ENCODE results near the gene VIL1.

VIL1 gene

DNA sequence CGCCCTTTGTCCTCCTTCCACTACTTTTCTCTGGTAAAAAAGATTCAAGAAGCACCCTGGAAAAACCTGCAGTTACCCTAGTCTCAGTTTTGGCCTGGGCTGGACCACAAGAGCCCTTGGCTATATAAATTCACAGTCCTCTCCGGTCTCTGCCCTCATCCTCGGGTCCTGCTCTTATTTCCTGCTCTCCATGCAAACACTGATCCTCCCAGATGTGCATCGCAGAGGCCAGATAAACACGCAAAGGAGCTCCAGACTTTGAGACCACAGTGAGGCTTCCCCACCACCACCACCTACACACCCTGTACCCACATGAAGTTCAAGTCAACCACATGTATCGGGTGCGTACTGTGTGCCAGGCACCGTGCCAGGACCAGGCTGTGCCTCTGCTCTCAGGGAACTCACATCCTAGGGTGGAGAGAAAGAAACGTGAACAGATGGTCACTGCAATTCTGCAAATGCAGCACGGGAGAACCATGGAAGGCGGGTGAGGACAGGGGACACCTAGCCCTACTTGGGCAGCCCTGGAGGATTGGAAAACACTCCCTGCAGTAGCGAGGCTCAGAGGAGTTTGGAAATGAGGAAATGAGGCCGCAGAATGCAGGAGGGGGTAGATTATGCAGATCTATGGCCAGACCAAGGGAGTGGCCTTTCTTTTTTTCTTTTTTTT, 11.8 kb upstream of the VIL1 start:
- peak in 1 of 2 experiments; percentile 32 for DNase-seq

DNA sequence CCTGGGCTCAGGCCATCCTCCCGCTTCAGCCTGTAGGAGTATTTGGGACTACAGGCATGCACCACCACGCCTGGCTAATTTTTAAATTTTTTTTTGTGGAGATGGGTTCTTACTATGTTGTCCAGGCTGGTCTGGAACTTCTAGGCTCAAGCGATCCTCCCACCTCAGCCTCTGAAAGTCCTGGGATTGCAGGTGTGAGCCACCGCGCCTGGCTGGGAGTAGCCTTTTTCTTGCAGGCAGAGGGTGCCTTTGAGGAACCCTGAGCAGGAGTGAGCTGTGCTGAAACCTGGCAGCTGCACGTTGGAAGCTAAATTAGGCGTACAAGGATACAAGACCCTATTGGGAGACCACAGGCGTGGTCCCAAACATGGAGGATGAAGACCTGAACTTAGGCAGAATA, 11.2 kb upstream of the VIL1 start:
- no peak for DNase-seq

- no peak for DNase-seq
Measured at GRCh38 chr2:218418321-218418716, 604 bp upstream of the VIL1 start.

DNA sequence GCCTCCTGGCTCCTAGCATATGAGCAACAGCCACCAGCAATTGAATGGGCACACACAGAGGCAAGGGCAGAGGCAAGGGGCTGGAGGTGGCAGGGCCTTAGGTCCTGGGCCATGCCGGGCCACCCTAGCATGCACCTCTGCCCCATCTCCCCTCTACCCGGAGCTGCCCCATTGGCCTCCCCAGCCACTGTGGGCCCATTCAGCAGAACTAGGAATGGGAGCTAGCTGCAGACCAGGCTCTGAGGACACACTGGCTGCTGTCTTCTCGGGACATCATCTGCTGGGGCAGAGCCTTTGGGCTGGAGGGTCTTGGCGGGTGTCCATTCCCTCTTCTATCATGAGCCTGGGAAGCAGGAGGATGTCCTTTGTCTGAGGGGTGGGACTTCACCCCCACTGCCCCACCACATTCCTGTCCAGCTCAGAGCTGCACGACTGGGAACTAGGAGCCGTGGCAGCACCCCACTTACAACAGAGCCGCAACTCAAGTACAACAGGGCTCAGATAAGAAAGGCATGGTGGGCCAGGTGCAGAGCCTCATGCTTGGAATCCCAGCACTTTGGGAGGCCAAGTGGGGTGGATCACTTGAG, 800 bp downstream of the VIL1 start:
- no peak for DNase-seq

- DNase-seq = no peak
Measured at GRCh38 chr2:218421027-218421426, 2.1 kb downstream of the VIL1 start.

DNA sequence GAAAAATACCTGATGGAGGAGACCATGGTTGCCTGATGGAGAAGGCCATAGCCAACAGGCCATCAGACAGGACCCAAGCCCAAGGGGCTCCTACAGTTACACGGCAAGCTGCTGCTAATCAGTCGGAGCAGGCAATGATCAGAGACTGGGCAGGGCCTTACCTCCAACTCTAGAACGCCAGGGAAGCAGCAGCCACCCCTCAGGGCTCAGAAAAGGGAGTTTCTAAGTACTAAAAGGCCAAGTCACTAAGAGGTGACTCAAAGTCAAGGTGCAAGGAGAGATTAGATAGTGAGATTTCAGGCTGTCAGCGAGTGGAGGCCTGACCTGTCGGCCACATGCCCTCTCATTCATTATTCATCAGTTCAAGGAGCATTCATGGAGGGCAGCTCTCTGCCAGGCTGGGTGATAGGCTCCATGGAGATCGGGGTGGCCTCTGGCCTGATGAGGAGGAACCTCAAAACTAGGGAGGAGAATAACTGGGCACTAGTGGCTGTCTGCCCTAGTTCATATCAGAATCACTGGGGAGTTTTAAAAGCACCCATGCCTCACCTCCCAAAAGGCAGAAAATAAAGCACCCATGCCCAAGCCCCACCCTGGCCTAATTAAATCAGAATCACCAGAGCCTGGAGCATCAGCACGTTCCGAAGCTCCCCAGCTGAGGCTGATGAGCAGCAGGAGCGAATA, 3.6 kb downstream of the VIL1 start:
- no peak for DNase-seq

DNA sequence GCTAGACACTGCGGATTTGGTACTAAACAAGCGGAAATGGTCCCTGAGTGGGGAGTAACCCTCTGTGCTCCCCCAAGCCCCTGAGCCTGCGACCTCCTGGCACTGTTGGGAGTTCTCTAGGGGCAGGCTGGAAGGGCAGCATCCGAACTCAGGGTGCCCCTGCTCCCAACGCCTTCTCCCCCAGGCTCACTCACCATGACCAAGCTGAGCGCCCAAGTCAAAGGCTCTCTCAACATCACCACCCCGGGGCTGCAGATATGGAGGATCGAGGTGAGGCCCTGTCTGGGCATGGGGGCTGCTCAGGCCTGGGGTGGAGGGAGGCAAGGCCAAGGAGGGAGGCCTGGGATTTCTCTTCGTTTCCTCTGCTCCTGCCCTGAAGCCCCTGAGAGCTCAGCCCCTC, 4.7 kb downstream of the VIL1 start:
- DNase-seq = no peak

DNA sequence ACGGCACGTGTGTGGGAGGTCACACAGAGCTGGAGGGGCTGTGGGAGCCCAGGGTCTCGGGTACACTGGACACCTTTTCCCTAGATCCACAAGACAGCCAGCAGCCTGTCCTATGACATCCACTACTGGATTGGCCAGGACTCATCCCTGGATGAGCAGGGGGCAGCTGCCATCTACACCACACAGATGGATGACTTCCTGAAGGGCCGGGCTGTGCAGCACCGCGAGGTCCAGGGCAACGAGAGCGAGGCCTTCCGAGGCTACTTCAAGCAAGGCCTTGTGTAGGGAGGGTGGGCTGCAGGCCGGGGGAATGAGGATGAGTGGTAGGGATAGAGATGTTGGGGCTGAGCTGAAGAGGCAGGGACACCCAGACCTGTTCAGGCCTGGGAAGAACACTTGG, 6.6 kb downstream of the VIL1 start:
- no peak for DNase-seq

DNA sequence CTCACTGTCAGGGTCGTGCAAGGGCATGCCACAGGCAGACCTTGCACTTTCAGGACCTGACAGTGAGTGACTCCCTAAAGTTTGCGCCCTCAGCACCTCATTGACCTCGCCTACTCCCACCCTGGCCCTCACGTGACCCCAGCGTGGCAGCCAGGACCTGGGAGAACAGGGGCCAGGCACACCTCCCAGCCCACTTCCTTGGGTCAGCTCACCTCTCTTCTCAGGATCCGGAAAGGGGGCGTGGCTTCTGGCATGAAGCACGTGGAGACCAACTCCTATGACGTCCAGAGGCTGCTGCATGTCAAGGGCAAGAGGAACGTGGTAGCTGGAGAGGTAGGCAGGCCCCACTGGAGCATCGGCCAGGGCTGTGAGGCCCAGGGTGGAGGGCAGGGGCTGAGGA, 8.8 kb downstream of the VIL1 start:
- no peak for DNase-seq

DNA sequence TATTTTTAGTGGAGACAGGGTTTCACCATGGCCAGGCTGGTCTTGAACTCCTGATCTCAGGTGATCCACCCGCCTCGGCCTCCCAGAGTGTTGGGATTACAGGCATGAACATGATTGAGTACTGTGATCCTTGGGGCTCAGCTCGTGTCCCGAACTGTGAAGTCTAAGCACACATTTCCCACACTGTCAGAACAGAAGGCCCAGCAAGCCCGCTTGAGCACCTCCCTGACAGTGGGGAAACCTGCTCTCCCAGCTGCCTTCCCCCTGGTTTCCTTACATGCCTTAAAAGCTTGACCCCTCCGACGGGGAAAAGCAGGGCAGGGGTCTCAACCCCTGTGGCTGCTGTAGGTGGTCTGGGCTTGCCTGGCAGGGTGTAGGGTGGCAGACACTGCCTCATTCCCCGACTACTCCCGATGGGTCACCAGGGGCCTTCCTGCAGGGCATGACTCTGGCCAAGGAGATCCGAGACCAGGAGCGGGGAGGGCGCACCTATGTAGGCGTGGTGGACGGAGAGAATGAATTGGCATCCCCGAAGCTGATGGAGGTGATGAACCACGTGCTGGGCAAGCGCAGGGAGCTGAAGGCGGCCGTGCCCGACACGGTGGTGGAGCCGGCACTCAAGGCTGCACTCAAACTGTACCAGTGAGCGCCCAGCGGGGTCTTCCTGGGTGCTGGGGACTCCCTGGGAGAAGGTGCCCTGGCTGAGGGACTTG, 10.1 kb downstream of the VIL1 start:
- no peak for DNase-seq

DNA sequence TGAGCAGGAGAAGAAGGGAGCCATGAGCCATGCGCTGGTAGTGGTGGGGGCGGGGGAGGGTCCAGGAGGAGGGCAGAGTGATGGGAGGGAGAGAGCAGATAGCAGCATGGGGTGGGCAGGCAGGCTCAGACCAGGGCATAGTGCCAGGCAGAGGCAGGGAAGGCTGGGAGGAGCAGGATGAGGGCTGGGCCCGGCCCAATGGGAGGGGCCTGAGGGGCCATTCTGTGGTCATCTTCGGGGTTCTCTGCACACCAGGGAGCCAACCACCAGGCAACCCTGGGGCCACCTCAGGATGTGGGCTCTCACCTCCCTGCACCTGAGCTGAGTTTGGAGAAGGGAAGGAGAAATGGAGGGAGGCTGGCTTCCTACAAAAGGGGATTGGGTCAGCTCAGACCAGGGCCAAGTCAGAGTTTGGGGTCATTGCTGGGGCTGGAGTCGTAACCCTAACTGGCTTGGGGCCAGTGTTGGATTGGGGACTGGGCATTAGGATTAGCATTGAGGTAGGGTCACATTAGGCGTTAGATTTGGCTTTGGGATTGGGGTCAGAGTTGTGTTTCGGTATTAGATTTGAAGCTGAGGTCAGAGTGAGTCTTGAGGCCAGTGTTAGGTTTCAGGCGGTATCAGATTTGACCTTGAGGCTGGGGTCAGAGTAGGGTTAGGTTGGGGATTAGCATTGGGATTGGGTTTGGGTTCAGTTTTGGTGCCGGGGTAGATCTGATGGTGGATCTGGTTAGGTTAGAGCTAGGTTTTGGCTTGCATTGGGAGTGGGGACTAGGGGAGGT, 11.2 kb downstream of the VIL1 start:
- DNase-seq = no peak

- no peak for DNase-seq
Measured at GRCh38 chr2:218430721-218431120, 11.8 kb downstream of the VIL1 start.

- no peak for DNase-seq
Measured at GRCh38 chr2:218431878-218432277, 13.0 kb downstream of the VIL1 start.

DNA sequence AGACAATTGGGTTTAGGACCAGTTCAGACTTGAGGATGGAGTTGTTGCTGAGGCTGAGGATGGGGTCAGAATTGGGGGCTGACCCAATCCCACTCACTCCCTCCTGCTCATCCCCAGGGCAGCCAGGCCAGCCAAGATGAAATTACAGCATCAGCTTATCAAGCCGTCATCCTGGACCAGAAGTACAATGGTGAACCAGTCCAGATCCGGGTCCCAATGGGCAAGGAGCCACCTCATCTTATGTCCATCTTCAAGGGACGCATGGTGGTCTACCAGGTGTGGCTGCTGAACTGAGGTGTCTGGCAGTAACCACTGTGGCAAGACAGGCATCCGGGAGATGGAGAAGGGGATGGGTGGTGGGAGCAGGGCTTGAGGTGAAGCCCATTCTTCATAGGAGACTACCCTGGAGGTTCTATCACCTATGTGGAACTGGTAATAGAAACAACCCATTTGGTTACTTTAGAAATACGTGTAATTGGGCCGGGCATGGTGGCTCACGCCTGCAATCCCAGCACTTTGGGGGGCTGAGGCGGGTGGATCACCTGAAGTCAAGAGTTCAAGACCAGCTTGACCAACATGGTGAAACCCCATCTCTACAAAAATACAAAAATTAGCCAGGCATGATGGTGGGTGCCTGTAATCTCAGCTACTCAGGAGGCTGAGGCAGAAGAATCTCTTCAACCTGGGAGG, 13.9 kb downstream of the VIL1 start:
- no peak for DNase-seq

DNA sequence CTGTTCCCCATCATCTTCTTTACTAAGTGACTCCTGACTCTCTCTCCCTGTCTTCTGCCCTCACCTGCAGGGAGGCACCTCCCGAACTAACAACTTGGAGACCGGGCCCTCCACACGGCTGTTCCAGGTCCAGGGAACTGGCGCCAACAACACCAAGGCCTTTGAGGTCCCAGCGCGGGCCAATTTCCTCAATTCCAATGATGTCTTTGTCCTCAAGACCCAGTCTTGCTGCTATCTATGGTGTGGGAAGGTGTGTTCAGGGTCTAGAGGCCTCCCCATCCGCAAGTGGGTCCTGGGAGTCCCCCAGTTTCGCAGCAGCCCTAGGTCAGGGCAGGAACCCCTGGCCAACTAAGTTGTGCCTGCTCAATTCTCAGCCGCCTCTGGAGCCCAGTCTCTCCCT, 15.5 kb downstream of the VIL1 start:
- no peak for DNase-seq

- DNase-seq = no peak
Measured at GRCh38 chr2:218435003-218435982, 16.4 kb downstream of the VIL1 start.

GRCh38 chr2:218436992-218437391, 18.1 kb downstream of the VIL1 start:
- no peak for DNase-seq

- DNase-seq = no peak
Measured at GRCh38 chr2:218437969-218438368, 19.0 kb downstream of the VIL1 start.

- DNase-seq = no peak
Measured at GRCh38 chr2:218438596-218438995, 19.7 kb downstream of the VIL1 start.

DNA sequence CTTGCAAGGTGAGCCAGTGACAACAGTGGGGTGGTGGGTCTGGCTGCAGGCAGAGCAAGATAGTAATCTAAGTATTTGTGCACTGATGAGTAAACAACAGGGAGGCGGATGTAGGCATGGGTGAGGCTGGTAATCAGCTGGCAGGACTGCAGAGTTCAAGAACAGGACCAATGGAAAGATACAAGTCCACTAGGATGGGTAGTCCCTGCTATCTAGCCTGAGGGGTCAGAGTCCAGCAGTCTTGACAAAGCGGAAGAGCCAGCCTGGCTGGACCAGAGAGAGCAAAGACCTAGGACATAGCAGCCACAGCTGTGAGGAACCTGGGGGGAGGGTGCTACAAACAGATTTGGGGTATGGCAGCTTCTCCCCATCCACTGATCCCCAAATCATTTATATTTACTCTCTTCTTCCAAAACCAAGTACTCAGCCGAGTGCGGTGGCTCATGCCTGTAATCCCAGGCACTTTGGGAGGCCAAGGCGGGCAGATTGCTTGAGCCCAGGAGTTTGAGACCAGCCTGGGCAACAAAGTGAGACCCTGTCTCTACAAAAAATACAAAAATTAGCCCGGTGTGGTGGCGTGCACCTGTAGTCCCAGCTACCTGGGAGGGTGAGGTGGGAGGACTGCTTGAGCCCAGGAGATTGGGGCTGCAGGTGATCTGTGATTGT, 25.9 kb downstream of the VIL1 start:
- DNase-seq = no peak

- no peak for DNase-seq
Measured at GRCh38 chr2:218445602-218446001, 26.7 kb downstream of the VIL1 start.
